ENCODE measurements around the gene TOMM7.
"Not testable (repeated sequence)": the region's sequence is repeated elsewhere in the genome, so short reads cannot be mapped to it uniquely, and the experiment has no call there.

The TOMM7 gene

GRCh38 chr7:22790640-22791039 is 32.0 kb downstream of the TOMM7 start:
- not testable (repeated sequence) for DNase-seq (ENCODE audit: extremely low read depth in 1 of 2, low read depth in 1 of 2)

GRCh38 chr7:22787951-22788350 is 34.7 kb downstream of the TOMM7 start:
- no peak for DNase-seq (ENCODE audit: extremely low read depth in 1 of 2, low read depth in 1 of 2)

GRCh38 chr7:22786290-22786932 is 36.2 kb downstream of the TOMM7 start:
- DNase-seq (ENCODE audit: extremely low read depth in 1 of 2, low read depth in 1 of 2): no peak

GRCh38 chr7:22784346-22784745 is 38.3 kb downstream of the TOMM7 start:
- no peak for DNase-seq (ENCODE audit: extremely low read depth in 1 of 2, low read depth in 1 of 2)

GRCh38 chr7:22783421-22783820 is 39.2 kb downstream of the TOMM7 start:
- no peak for DNase-seq (ENCODE audit: extremely low read depth in 1 of 2, low read depth in 1 of 2)

GRCh38 chr7:22782616-22783232 is 39.9 kb downstream of the TOMM7 start:
- DNase-seq (ENCODE audit: extremely low read depth in 1 of 2, low read depth in 1 of 2): peak; percentile 17 to 43

- DNase-seq (ENCODE audit: extremely low read depth in 1 of 2, low read depth in 1 of 2): no peak
Measured at GRCh38 chr7:22781230-22781711, 41.4 kb downstream of the TOMM7 start.

GRCh38 chr7:22779730-22780323 is 42.8 kb downstream of the TOMM7 start:
- DNase-seq (ENCODE audit: extremely low read depth in 1 of 2, low read depth in 1 of 2): not testable (repeated sequence)

GRCh38 chr7:22776964-22777363 is 45.7 kb downstream of the TOMM7 start:
- DNase-seq (ENCODE audit: extremely low read depth in 1 of 2, low read depth in 1 of 2): no peak

GRCh38 chr7:22772885-22773284 is 49.8 kb downstream of the TOMM7 start:
- no peak for DNase-seq (ENCODE audit: extremely low read depth in 1 of 2, low read depth in 1 of 2)

- no peak for DNase-seq (ENCODE audit: extremely low read depth in 1 of 2, low read depth in 1 of 2)
Measured at GRCh38 chr7:22771872-22772228, 50.8 kb downstream of the TOMM7 start.

- no peak for DNase-seq (ENCODE audit: extremely low read depth in 1 of 2, low read depth in 1 of 2)
Measured at GRCh38 chr7:22771194-22771871, 51.3 kb downstream of the TOMM7 start.

GRCh38 chr7:22765609-22766008 is 57.0 kb downstream of the TOMM7 start:
- DNase-seq (ENCODE audit: extremely low read depth in 1 of 2, low read depth in 1 of 2): no peak

Data from activated CD8-positive, alpha-beta memory T cell treated with anti-CD3 and anti-CD28 coated beads for 1 hour (primary cell).